Measurements from ENCODE around the gene SLC44A2. TPM values are rescaled to one million over a fixed set of nuclear protein-coding genes. Genes with fewer than 3 reads are reported as not detected.

The SLC44A2 gene
- total RNA-seq, 6 experiments from 2014 or later: 156 to 190 (median 166) TPM

- Mint-ChIP-seq H3K9me3 (no peaks in the 10 kb centered on the region), H3K36me3 (ENCODE audit: low read depth) (0 out of 2 replicates have a peak, but pooled peaks cover 4% of the 10 kb centered on the region), H3K27me3 (ENCODE audit: insufficient read depth) (peaks cover 3% of the 10 kb centered on the region; the same call in 1 of the 2 replicates), H3K4me1 (ENCODE audit: low read depth) (peaks cover 19% of the 10 kb centered on the region), H3K4me3 (peak overlapping the region; percentile 86; the same call in 1 of the 2 replicates), H3K27ac (peak overlapping the region; percentile 66)
- DNase-seq: peak; percentile 10
- TF ChIP-seq, protein P1, sequence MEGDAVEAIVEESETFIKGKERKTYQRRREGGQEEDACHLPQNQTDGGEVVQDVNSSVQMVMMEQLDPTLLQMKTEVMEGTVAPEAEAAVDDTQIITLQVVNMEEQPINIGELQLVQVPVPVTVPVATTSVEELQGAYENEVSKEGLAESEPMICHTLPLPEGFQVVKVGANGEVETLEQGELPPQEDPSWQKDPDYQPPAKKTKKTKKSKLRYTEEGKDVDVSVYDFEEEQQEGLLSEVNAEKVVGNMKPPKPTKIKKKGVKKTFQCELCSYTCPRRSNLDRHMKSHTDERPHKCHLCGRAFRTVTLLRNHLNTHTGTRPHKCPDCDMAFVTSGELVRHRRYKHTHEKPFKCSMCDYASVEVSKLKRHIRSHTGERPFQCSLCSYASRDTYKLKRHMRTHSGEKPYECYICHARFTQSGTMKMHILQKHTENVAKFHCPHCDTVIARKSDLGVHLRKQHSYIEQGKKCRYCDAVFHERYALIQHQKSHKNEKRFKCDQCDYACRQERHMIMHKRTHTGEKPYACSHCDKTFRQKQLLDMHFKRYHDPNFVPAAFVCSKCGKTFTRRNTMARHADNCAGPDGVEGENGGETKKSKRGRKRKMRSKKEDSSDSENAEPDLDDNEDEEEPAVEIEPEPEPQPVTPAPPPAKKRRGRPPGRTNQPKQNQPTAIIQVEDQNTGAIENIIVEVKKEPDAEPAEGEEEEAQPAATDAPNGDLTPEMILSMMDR (IDR thresholded peaks at IDR 0.05): no peak
Measured at GRCh38 chr19:10604460-10604980, 20.8 kb upstream of the SLC44A2 start.

- TF ChIP-seq, protein P1 (IDR thresholded peaks at IDR 0.05): no peak
- DNase-seq: no peak
- Mint-ChIP-seq H3K4me1 (ENCODE audit: low read depth) (peaks cover 2% of the 10 kb centered on the region), H3K9me3 (no peaks in the 10 kb centered on the region), H3K27me3 (ENCODE audit: insufficient read depth) (no peaks in the 10 kb centered on the region; the same call in 1 of the 2 replicates), H3K36me3 (ENCODE audit: low read depth) (no peaks in the 10 kb centered on the region; the same call in 1 of the 2 replicates), H3K4me3 (no peak overlapping the region), H3K27ac (no peak overlapping the region)
Measured at GRCh38 chr19:10611907-10612306, 13.4 kb upstream of the SLC44A2 start.

DNA sequence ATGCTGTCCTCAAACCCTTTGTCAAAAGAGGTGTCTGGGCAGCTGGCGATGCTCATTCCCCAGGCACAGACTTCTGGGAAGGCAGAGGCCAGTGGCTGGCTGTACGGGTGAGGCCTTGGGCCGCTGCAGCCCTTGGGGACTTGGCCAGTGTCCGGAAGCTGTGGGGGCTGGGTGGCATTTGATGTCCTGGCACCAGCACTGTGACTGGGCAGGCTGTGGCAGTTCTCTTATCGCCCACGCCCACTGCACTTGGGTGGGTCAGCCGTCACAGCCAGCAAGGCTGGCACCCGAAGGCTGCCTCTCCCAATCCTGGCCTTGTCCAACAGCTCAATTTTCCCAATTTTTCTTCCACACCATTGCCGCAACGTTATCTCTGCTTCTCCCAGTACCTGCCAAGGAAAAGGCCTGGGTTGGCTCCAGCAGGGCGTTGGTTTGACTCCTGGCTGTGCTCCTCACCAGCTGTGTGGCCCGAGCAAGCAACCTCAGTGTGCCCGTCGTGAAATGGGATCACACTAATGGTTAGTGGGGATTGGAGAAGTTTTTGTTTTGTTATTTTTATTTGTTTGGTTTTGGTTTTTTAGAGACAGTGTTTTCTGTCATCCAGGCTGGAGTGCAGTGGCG, 12.7 kb upstream of the SLC44A2 start:
- Mint-ChIP-seq H3K4me1 (ENCODE audit: low read depth) (peaks cover 9% of the 10 kb centered on the region), H3K9me3 (no peaks in the 10 kb centered on the region), H3K36me3 (ENCODE audit: low read depth) (peaks cover 5% of the 10 kb centered on the region), H3K27ac (no peak overlapping the region), H3K27me3 (ENCODE audit: insufficient read depth) (no peaks in the 10 kb centered on the region; the same call in 1 of the 2 replicates), H3K4me3 (no peak overlapping the region)
- TF ChIP-seq, protein P1 (IDR thresholded peaks at IDR 0.05): no peak
- no peak for DNase-seq

GRCh38 chr19:10615429-10616023, 9.8 kb upstream of the SLC44A2 start:
- peak overlapping the region; percentile 54 for H3K27ac Mint-ChIP-seq
- DNase-seq: no peak
- no peaks in the 10 kb centered on the region; the same call in 1 of the 2 replicates for H3K27me3 Mint-ChIP-seq (ENCODE audit: insufficient read depth)
- TF ChIP-seq, protein P1 (IDR thresholded peaks at IDR 0.05): no peak
- H3K9me3 Mint-ChIP-seq: no peaks in the 10 kb centered on the region
- H3K4me1 Mint-ChIP-seq (ENCODE audit: low read depth): peaks cover 17% of the 10 kb centered on the region
- H3K36me3 Mint-ChIP-seq (ENCODE audit: low read depth): peaks cover 8% of the 10 kb centered on the region
- no peak overlapping the region for H3K4me3 Mint-ChIP-seq

DNA sequence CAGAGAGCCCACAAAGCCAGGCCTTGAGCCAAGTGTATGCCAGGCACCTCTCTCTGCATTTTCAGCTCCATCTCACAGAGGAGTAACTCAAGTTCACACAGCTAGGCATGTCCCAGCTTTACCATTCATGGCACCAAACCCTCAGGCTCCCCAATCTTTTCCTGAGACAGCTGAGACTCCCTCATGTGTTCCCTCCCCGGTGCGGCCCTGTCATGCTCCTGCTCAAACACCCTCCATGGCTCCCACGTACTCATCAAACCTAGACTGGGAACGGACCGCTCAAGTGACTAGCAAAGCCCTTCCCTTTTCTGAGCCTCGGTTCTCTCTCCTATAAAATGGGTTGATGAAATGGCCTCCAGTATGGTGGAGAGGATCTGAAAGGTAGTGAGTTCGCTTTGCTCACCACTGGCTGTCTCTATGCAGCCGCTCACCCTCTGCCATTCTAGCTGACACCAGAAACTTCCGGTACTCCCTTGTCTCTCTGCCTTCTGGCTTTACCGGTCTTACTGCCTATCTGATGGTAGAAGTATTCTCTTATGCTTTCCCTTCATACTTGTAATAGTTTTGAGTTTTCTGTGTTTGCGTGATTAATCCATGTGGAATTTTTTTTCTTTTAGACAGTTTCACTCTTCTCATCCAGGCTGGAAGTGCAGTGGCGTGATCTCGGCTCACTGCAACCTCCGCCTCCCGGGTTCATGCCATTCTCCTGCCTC, 7.8 kb upstream of the SLC44A2 start:
- TF ChIP-seq, protein P1 (IDR thresholded peaks at IDR 0.05): no peak
- Mint-ChIP-seq H3K9me3 (no peaks in the 10 kb centered on the region), H3K27ac (peak overlapping the region; percentile 100), H3K4me3 (peak overlapping the region; percentile 85), H3K36me3 (ENCODE audit: low read depth) (peaks cover 15% of the 10 kb centered on the region), H3K27me3 (ENCODE audit: insufficient read depth) (peaks cover 2% of the 10 kb centered on the region), H3K4me1 (ENCODE audit: low read depth) (peaks cover 31% of the 10 kb centered on the region)
- DNase-seq: peak; percentile 92
